ENCODE results near the gene SLC41A1. TPM values are rescaled to one million over a fixed set of nuclear protein-coding genes. Genes with fewer than 3 reads are reported as not detected.

The SLC41A1 gene
- polyA plus RNA-seq, 1 of the 3 experiments (the other 2 are of a cell fraction) = 18.3 TPM

- no peak overlapping the region for H3K4me2 ChIP-seq
- no peak overlapping the region for H2AFZ ChIP-seq (ENCODE audit: low read depth)
- no peaks in the 10 kb centered on the region for H4K20me1 ChIP-seq (ENCODE audit: insufficient read depth)
- H3K4me3 ChIP-seq (ENCODE audit: low read depth in 2 of 2, low read length in 1 of 2) = no peak overlapping the region
- POLR2A ChIA-PET = no interaction called here
- no peaks in the 10 kb centered on the region for H3K27me3 ChIP-seq (ENCODE audit: insufficient read depth)
- no peaks in the 10 kb centered on the region for H3F3A ChIP-seq (replicated peaks; ENCODE audit: insufficient read depth)
- H3K79me2 ChIP-seq (ENCODE audit: insufficient read depth) = no peaks in the 10 kb centered on the region
- H3K36me3 ChIP-seq (replicated peaks in 1 of 2; ENCODE audit: control insufficient read depth in 1 of 2, insufficient read depth in 2 of 2, low read length in 1 of 2) = no peaks in the 10 kb centered on the region
- TF ChIP-seq JUND (IDR thresholded peaks at IDR 0.05) (no peak), TAF1 (IDR thresholded peaks at IDR 0.05; ENCODE audit: borderline replicate concordance, low read depth, low read length) (no peak), NFIC (IDR thresholded peaks at IDR 0.05; ENCODE audit: borderline replicate concordance) (no peak), GATA2 (CRISPR knock-in tag; IDR thresholded peaks at IDR 0.05) (no peak), PBX3 (IDR thresholded peaks at IDR 0.05) (no peak), TCF12 (IDR thresholded peaks at IDR 0.05) (no peak), FOXM1 (IDR thresholded peaks at IDR 0.05; ENCODE audit: low read depth) (no peak), SMC3 (IDR thresholded peaks at IDR 0.05; ENCODE audit: low read depth, low read length) (no peak), SIN3A (IDR thresholded peaks at IDR 0.05; ENCODE audit: borderline replicate concordance, low read depth, low read length) (no peak)
- TF ChIP-seq, protein P1, sequence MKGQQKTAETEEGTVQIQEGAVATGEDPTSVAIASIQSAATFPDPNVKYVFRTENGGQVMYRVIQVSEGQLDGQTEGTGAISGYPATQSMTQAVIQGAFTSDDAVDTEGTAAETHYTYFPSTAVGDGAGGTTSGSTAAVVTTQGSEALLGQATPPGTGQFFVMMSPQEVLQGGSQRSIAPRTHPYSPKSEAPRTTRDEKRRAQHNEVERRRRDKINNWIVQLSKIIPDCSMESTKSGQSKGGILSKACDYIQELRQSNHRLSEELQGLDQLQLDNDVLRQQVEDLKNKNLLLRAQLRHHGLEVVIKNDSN (IDR thresholded peaks at IDR 0.05; ENCODE audit: borderline replicate concordance, low read depth) = no peak
- no peaks in the 10 kb centered on the region for H3K4me1 ChIP-seq (ENCODE audit: control insufficient read depth in 1 of 2, insufficient read depth in 2 of 2, low read depth in 1 of 2, low read length in 1 of 2)
- CTCF ChIA-PET = interaction anchor here (0.6 to 0.9 kb wide), 4 partner anchors 37 to 259 kb away, joined by 3 to 6 read pairs (median 3); no protein-coding TSS in a partner anchor
- H3K9me3 ChIP-seq = no peaks in the 10 kb centered on the region
- WGBS (ENCODE audit: low lambda C conversion rate) = 78% methylated on average over 5 of the region's 5 CpGs
- H3K27ac ChIP-seq (ENCODE audit: low read depth in 2 of 2, low read length in 1 of 2) = no peak overlapping the region
- no peak for DNase-seq
- no peak overlapping the region for H3K9ac ChIP-seq
- no peaks in the 10 kb centered on the region for H3K9me2 ChIP-seq
These were observed 58.1 kb downstream of the SLC41A1 start for GRCh38 chr1:205754857-205755256.

DNA sequence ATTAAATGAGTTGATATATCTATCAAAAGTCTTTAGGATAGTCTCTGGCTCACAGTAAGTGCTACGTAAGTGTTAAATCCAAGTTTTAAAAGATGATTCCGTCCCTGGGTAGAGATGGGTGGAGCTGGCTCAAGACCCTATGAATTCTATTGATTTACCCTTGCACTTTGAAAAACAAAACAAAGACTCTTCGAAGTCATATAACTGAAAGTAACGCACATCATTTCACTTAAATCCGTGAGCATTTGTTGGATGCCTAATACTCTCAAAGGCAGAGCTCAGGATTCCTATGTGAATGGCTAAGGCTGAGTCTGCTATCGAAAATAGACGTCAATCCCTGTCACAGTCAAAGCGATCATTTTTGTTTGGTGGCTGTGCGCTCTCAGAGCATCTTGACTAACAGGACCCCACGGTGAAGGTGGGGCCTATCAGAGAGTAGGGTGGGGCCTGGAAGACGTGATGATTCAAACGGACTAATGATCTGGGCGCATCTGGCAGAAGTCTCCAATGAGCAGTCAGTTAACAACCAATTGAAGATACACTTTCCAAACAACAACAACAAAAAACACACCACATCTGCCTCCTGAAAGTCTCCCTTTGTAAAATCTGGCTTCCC lies 61.9 kb downstream of the SLC41A1 start:
- ChIA-PET CTCF (interaction anchor here (1.0 kb wide), 1 partner anchor 12 kb away, joined by 5 read pairs; no protein-coding TSS in a partner anchor), POLR2A (no interaction called here)
- H3K27me3 ChIP-seq (ENCODE audit: insufficient read depth) = no peaks in the 10 kb centered on the region
- peaks cover 14% of the 10 kb centered on the region for H3F3A ChIP-seq (replicated peaks; ENCODE audit: insufficient read depth)
- H3K9ac ChIP-seq = no peak overlapping the region
- no peaks in the 10 kb centered on the region for H3K9me3 ChIP-seq
- peaks cover 34% of the 10 kb centered on the region for H3K79me2 ChIP-seq (ENCODE audit: insufficient read depth)
- H3K9me2 ChIP-seq = no peaks in the 10 kb centered on the region
- peaks cover 14 to 15% of the 10 kb centered on the region in 2 experiments; a peak in 3 of 4 replicates for H3K4me1 ChIP-seq (ENCODE audit: control insufficient read depth in 1 of 2, insufficient read depth in 2 of 2, low read depth in 1 of 2, low read length in 1 of 2)
- peak overlapping the region; percentile 96 for H2AFZ ChIP-seq (ENCODE audit: low read depth)
- H3K4me2 ChIP-seq = no peak overlapping the region
- H3K27ac ChIP-seq (ENCODE audit: low read depth in 2 of 2, low read length in 1 of 2) = no peak overlapping the region
- DNase-seq = no peak
- H4K20me1 ChIP-seq (ENCODE audit: insufficient read depth) = peaks cover 30% of the 10 kb centered on the region
- H3K36me3 ChIP-seq (replicated peaks in 1 of 2; ENCODE audit: control insufficient read depth in 1 of 2, insufficient read depth in 2 of 2, low read length in 1 of 2) = peaks cover 8 to 11% of the 10 kb centered on the region in 2 experiments
- no peak overlapping the region; a peak in 1 of 4 replicates for H3K4me3 ChIP-seq (ENCODE audit: low read depth in 2 of 2, low read length in 1 of 2)
- WGBS (ENCODE audit: low lambda C conversion rate) = 83% methylated on average over 13 of the region's 13 CpGs
- TF ChIP-seq, protein P2, sequence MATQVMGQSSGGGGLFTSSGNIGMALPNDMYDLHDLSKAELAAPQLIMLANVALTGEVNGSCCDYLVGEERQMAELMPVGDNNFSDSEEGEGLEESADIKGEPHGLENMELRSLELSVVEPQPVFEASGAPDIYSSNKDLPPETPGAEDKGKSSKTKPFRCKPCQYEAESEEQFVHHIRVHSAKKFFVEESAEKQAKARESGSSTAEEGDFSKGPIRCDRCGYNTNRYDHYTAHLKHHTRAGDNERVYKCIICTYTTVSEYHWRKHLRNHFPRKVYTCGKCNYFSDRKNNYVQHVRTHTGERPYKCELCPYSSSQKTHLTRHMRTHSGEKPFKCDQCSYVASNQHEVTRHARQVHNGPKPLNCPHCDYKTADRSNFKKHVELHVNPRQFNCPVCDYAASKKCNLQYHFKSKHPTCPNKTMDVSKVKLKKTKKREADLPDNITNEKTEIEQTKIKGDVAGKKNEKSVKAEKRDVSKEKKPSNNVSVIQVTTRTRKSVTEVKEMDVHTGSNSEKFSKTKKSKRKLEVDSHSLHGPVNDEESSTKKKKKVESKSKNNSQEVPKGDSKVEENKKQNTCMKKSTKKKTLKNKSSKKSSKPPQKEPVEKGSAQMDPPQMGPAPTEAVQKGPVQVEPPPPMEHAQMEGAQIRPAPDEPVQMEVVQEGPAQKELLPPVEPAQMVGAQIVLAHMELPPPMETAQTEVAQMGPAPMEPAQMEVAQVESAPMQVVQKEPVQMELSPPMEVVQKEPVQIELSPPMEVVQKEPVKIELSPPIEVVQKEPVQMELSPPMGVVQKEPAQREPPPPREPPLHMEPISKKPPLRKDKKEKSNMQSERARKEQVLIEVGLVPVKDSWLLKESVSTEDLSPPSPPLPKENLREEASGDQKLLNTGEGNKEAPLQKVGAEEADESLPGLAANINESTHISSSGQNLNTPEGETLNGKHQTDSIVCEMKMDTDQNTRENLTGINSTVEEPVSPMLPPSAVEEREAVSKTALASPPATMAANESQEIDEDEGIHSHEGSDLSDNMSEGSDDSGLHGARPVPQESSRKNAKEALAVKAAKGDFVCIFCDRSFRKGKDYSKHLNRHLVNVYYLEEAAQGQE (IDR thresholded peaks at IDR 0.05; ENCODE audit: low read depth, low read length) = no peak
- no peak for TF ChIP-seq GATA2 (CRISPR knock-in tag; IDR thresholded peaks at IDR 0.05)
- no peak for TF ChIP-seq MEF2A (IDR thresholded peaks at IDR 0.05; ENCODE audit: borderline replicate concordance, low read depth)
- TF ChIP-seq SMC3 (IDR thresholded peaks at IDR 0.05; ENCODE audit: low read depth, low read length) = no peak
- TF ChIP-seq SIN3A (IDR thresholded peaks at IDR 0.05; ENCODE audit: borderline replicate concordance, low read depth, low read length) = no peak
- TF ChIP-seq USF2 (IDR thresholded peaks at IDR 0.05; ENCODE audit: borderline replicate concordance, low read depth, low read length) = no peak
- TF ChIP-seq IRF3 (IDR thresholded peaks at IDR 0.05; ENCODE audit: low read depth, low read length) = no peak
- TF ChIP-seq, protein P1 (IDR thresholded peaks at IDR 0.05; ENCODE audit: borderline replicate concordance, low read depth) = no peak
- no peak for TF ChIP-seq FOSL2 (IDR thresholded peaks at IDR 0.05; ENCODE audit: borderline replicate concordance, low read depth)
- TF ChIP-seq EZH2phosphoT487 (IDR thresholded peaks at IDR 0.05; ENCODE audit: borderline replicate concordance, low read depth) = no peak
- TF ChIP-seq CHD2 (IDR thresholded peaks at IDR 0.05; ENCODE audit: low read length, partially characterized antibody) = no peak

Measured in SK-N-SH (cell line).